Thoracic aorta endothelial cell (primary cell): Measurements from ENCODE around the gene CD209. TPM values are rescaled to one million over a fixed set of nuclear protein-coding genes. Genes with fewer than 3 reads are reported as not detected.

Experiments
- total RNA-seq: library from RNA; depleted of rRNA; stranded (reverse); fragments of >200 nt; gene quantifications from 2 replicates; pipeline ENCODE4 v1.2.3, GENCODE V29; 2012

The CD209 gene, protein sequence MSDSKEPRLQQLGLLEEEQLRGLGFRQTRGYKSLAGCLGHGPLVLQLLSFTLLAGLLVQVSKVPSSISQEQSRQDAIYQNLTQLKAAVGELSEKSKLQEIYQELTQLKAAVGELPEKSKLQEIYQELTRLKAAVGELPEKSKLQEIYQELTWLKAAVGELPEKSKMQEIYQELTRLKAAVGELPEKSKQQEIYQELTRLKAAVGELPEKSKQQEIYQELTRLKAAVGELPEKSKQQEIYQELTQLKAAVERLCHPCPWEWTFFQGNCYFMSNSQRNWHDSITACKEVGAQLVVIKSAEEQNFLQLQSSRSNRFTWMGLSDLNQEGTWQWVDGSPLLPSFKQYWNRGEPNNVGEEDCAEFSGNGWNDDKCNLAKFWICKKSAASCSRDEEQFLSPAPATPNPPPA
- not detected in 2 replicates for total RNA-seq

DNA sequence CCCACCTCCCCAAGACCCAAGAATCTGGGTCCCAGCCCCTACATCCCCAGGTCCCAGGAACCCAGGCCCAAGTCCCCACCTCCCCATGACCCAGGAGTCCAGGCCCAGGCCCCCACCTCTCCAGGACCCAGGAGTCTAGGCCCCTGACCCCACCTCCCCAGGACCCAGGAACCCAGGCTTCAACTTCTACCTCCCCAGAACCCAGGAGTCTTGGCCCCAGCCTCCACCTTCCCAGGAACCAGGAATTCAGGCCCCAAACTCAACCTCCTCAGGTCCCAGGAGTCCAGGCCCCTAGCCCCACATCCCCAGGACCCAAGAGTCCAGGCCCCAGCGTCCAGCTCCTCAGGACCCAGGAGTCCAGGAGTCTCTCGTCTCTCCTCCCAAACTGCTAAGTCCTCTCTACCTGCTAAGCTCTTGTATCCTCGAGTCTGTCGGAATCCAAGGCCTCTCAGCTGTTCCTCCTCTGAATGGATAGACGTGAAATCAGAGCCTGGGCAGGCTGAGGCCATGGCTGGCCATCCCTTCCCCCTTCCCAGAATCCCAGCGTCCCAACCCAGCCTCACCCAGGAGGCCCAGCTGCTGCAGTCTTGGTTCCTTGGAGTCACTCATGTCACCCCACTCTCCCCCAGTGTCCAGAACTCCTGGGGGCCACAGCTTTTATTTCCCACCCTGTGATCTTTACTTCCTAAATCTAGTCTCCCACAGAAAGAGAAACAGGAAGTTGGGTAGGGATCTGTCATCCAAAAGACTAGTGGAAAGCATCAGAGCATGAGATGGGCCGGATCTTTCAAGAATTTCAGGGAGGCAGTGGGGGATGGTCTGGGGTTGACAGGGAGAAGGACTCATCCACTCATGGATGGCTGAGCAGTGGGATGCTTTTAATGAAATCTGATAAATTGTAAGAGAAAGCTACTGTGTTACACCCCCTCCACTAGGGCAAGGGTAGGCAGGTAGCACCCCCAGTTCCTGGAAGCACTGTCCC, at the start of gene CD209:
CD209 (minus strand) TSS at position 632 of the 982 bp plus-strand sequence; CDS start at position 609, 23 bp downstream.

DNA sequence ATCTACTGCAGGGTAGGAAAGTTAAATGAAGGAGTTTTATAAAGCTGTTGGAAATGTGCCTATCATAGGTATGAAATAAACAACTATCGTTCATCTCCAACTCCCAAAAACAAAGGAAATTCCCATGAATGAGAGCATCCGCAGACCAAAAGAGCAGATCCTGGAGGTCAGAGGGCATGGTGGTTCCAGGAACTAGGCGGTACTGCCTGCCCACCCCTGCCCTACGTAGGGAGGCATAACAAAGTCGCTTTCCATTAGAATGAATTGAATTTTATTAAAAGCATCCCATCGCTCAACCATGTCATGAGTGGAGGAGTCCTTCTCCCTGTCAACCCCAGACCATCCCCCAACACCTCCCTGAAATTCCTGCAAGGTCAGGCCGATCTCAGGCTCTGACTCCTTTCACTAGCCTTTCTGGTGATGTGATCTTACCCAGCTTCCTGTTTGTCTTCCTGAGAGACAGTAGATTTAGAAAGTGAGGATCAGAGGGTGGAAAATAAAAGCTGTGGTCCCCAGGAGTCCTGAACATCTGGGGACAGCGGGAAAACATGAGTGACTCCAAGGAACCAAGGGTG, 15.5 kb upstream of the CD209 start, which contains the start of gene CLEC4M:
CLEC4M (plus strand) TSS at position 525 of the 575 bp plus-strand sequence; CDS start at position 549, 24 bp downstream.

DNA sequence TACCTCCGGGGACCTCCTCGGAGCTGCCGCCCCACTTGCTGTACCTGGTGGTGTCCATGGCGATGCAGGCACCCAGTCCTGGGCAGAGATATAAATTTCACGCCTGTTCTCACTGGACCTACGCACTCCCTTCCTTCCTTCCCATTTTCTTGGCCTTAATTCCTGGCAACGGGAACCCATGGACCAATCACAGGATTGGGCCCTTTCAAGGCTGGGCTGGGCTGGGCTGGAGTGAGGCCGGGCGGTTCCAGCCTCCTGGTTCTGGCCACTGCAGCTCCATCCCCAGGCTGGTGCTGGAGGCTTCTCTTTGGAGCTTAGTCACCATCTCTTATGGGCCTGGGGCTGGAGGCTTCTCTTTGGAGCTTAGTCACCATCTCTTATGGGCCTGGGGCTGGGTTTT, 15.3 kb downstream of the CD209 start, which contains the start of gene CLEC4G:
CLEC4G (minus strand) TSS at position 66 of the 400 bp plus-strand sequence; CDS start at position 58, 8 bp downstream.

DNA sequence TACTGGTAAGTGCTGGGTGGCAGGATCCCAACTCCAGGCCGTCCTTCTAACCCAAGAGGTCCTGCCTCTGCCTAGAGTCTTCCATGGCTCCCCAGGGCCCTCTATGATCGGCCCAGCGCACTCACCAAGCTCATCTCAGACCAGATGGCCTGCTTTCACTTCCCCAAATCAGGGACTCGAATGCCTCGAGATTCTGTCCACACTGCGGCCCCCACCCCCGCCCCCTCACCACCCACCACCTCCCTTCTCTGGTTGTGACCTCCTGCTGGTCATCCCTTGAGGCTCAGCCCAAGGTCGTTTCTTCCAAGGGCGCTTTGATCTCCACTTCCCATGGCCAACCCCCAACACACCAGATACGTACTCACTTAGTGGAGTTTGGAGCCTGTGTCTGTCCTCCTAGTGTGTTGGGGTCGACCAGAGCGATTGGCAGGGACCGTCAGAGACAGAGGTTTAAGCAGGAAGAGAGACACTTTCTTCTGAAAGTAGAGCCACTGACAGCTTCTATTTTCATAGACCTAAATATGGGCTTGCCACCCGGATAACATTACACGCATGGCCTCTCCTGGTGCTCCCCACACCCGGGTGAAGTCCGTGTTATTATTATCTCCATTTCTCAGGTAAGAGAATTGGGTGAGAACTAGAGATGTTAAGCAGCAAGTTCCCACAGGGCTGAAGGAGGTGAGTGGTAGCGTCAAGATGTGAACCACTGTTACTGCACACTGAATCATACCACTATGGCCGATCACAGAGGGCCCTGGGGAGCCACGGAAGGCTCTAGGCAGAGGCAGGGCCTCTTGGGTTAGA, 45.5 kb downstream of the CD209 start, which contains the start of gene FCER2:
FCER2 (minus strand) TSS at position 478 of the 804 bp plus-strand sequence. CDS start 2,371 bp downstream, outside the sequence.

Other genes starting within 250 kb of the CD209 start
- gene ZNF358, start 231.4 kb downstream of the CD209 start, total RNA-seq: 27.0 and 32.0 TPM in 2 replicates
- gene MCOLN1, start 224.9 kb downstream of the CD209 start, total RNA-seq: 6.3 and 7.0 TPM in 2 replicates
- 110 and 122 TPM in 2 replicates for gene PNPLA6, start 211.8 kb downstream of the CD209 start, total RNA-seq
- gene CAMSAP3, start 151.7 kb downstream of the CD209 start, total RNA-seq: 0.07 and 0.13 TPM in 2 replicates
- gene XAB2, start 118.0 kb downstream of the CD209 start, total RNA-seq: 28.7 and 36.0 TPM in 2 replicates
- gene PET100, start 117.7 kb downstream of the CD209 start, total RNA-seq: 9.0 and 13.8 TPM in 2 replicates
- gene PCP2, start 113.8 kb downstream of the CD209 start, total RNA-seq: not detected in 2 replicates
- 32.9 and 44.8 TPM in 2 replicates for gene STXBP2, start 110.4 kb downstream of the CD209 start, total RNA-seq
- not detected in 2 replicates for gene RETN, start 78.5 kb downstream of the CD209 start, total RNA-seq
- gene MCEMP1, start 70.4 kb downstream of the CD209 start, total RNA-seq: not detected in 2 replicates
- 49.9 and 56.1 TPM in 2 replicates for gene TRAPPC5, start 66.7 kb downstream of the CD209 start, total RNA-seq
- not detected in 2 replicates for gene FCER2, start 45.4 kb downstream of the CD209 start, total RNA-seq
- not detected in 2 replicates for gene CLEC4G, start 15.4 kb downstream of the CD209 start, total RNA-seq
- not detected in 2 replicates for gene CLEC4M, start 15.7 kb upstream of the CD209 start, total RNA-seq
- 9.6 and 13.8 TPM in 2 replicates for gene EVI5L, start 82.7 kb upstream of the CD209 start, total RNA-seq
- gene PRR36, start 126.9 kb upstream of the CD209 start, total RNA-seq: not detected in 2 replicates
- 1.5 and 2.0 TPM in 2 replicates for gene LRRC8E, start 141.0 kb upstream of the CD209 start, total RNA-seq
- gene MAP2K7, start 156.3 kb upstream of the CD209 start, total RNA-seq: 8.6 and 11.7 TPM in 2 replicates
- 0.43 and 0.93 TPM in 2 replicates for gene TGFBR3L, start 167.3 kb upstream of the CD209 start, total RNA-seq
- gene SNAPC2, start 172.8 kb upstream of the CD209 start, total RNA-seq: 19.5 and 25.6 TPM in 2 replicates
- 6.0 and 11.0 TPM in 2 replicates for gene CTXN1, start 178.6 kb upstream of the CD209 start, total RNA-seq
- gene TIMM44, start 196.1 kb upstream of the CD209 start, total RNA-seq: 51.7 and 52.0 TPM in 2 replicates